ENCODE data around the gene RABAC1. TPM values are rescaled to one million over a fixed set of nuclear protein-coding genes. Genes with fewer than 3 reads are reported as not detected.
A peak's percentile ranks its signal among the peaks of the same experiment; 100 is the strongest.

RABAC1 gene
- total and polyA plus RNA-seq, 2 of the 13 experiments (the other 11 are each of a cell fraction or from before 2014, with no cell fraction given): 37.4 to 74.0 TPM

DNA sequence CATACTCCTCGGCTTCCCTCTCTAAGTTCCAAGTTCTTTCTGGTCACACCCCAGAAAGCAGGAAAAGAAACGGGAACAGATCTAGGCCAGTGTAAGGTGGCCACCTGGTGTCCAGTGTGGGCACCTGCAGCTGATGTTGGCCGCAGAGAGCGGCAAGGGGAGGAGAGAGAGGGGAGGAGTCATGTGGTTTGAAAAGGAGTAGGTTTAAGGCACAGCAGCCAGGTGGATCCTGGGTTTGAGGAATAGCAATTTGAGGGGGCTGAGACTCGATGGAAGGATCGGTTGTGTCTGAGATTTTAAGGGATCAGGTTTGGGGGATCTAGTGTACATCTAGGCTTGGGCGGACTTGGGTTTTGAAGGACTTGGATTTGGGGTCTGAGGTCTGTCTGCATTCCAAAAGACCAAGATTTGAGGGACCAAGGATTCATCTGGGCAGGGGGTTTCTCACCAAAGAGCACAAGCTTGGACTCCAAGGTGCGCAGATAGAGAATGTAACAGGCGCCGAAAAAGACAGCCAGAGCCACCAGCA, 1.2 kb downstream of the RABAC1 start (continued):
- TF ChIP-seq ZBTB44 (CRISPR knock-in tag; IDR thresholded peaks at IDR 0.05): no peak
- TF ChIP-seq POGZ (CRISPR knock-in tag; IDR thresholded peaks at IDR 0.05): no peak
- peak; percentile 46 for TF ChIP-seq ELF1 (CRISPR knock-in tag; IDR thresholded peaks at IDR 0.05)
- TF ChIP-seq ZNF549 (CRISPR knock-in tag; IDR thresholded peaks at IDR 0.05): no peak
- TF ChIP-seq RBFOX2 (IDR thresholded peaks at IDR 0.05; ENCODE audit: low read depth, low read length): no peak
- TF ChIP-seq MZF1 (CRISPR knock-in tag; IDR thresholded peaks at IDR 0.05; ENCODE audit: borderline replicate concordance): no peak
- TF ChIP-seq, protein P1, sequence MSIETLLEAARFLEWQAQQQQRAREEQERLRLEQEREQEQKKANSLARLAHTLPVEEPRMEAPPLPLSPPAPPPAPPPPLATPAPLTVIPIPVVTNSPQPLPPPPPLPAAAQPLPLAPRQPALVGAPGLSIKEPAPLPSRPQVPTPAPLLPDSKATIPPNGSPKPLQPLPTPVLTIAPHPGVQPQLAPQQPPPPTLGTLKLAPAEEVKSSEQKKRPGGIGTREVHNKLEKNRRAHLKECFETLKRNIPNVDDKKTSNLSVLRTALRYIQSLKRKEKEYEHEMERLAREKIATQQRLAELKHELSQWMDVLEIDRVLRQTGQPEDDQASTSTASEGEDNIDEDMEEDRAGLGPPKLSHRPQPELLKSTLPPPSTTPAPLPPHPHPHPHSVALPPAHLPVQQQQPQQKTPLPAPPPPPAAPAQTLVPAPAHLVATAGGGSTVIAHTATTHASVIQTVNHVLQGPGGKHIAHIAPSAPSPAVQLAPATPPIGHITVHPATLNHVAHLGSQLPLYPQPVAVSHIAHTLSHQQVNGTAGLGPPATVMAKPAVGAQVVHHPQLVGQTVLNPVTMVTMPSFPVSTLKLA (IDR thresholded peaks at IDR 0.05): no peak
- TF ChIP-seq ZNF547 (CRISPR knock-in tag; IDR thresholded peaks at IDR 0.05): peak; percentile 24; the same call in 1 of the 2 replicates
- 0 out of 2 replicates have a peak, but pooled peaks have one; percentile 26 for TF ChIP-seq PAWR (CRISPR knock-in tag; IDR thresholded peaks at IDR 0.05; ENCODE audit: borderline replicate concordance)
- TF ChIP-seq, protein P2, sequence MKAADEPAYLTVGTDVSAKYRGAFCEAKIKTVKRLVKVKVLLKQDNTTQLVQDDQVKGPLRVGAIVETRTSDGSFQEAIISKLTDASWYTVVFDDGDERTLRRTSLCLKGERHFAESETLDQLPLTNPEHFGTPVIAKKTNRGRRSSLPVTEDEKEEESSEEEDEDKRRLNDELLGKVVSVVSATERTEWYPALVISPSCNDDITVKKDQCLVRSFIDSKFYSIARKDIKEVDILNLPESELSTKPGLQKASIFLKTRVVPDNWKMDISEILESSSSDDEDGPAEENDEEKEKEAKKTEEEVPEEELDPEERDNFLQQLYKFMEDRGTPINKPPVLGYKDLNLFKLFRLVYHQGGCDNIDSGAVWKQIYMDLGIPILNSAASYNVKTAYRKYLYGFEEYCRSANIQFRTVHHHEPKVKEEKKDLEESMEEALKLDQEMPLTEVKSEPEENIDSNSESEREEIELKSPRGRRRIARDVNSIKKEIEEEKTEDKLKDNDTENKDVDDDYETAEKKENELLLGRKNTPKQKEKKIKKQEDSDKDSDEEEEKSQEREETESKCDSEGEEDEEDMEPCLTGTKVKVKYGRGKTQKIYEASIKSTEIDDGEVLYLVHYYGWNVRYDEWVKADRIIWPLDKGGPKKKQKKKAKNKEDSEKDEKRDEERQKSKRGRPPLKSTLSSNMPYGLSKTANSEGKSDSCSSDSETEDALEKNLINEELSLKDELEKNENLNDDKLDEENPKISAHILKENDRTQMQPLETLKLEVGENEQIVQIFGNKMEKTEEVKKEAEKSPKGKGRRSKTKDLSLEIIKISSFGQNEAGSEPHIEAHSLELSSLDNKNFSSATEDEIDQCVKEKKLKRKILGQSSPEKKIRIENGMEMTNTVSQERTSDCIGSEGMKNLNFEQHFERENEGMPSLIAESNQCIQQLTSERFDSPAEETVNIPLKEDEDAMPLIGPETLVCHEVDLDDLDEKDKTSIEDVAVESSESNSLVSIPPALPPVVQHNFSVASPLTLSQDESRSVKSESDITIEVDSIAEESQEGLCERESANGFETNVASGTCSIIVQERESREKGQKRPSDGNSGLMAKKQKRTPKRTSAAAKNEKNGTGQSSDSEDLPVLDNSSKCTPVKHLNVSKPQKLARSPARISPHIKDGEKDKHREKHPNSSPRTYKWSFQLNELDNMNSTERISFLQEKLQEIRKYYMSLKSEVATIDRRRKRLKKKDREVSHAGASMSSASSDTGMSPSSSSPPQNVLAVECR (CRISPR knock-in tag; IDR thresholded peaks at IDR 0.05; ENCODE audit: borderline replicate concordance): no peak
- TF ChIP-seq ZNF761 (CRISPR knock-in tag; conservative IDR thresholded peaks at IDR 0.05): no peak
- no peak for TF ChIP-seq ZNF121 (CRISPR knock-in tag; IDR thresholded peaks at IDR 0.05)
- TF ChIP-seq BRD4 (CRISPR knock-in tag; IDR thresholded peaks at IDR 0.05): no peak
- TF ChIP-seq, protein P3, sequence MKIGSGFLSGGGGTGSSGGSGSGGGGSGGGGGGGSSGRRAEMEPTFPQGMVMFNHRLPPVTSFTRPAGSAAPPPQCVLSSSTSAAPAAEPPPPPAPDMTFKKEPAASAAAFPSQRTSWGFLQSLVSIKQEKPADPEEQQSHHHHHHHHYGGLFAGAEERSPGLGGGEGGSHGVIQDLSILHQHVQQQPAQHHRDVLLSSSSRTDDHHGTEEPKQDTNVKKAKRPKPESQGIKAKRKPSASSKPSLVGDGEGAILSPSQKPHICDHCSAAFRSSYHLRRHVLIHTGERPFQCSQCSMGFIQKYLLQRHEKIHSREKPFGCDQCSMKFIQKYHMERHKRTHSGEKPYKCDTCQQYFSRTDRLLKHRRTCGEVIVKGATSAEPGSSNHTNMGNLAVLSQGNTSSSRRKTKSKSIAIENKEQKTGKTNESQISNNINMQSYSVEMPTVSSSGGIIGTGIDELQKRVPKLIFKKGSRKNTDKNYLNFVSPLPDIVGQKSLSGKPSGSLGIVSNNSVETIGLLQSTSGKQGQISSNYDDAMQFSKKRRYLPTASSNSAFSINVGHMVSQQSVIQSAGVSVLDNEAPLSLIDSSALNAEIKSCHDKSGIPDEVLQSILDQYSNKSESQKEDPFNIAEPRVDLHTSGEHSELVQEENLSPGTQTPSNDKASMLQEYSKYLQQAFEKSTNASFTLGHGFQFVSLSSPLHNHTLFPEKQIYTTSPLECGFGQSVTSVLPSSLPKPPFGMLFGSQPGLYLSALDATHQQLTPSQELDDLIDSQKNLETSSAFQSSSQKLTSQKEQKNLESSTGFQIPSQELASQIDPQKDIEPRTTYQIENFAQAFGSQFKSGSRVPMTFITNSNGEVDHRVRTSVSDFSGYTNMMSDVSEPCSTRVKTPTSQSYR (CRISPR knock-in tag; IDR thresholded peaks at IDR 0.05; ENCODE audit: borderline replicate concordance): no peak

All from HepG2 (cell line).